ENCODE data around the gene RPS21. TPM values are rescaled to one million over a fixed set of nuclear protein-coding genes. Genes with fewer than 3 reads are reported as not detected.

The RPS21 gene
- polyA plus RNA-seq, 1 experiment: 2,723 TPM

- no peak overlapping the region for H3K4me3 ChIP-seq (ENCODE audit: low read depth, low read length)
- POLR2A ChIA-PET: no interaction called here
- H3K27me3 ChIP-seq (ENCODE audit: control insufficient read depth, insufficient read depth, low read length): no peaks in the 10 kb centered on the region
- CTCF ChIA-PET: no interaction called here
- no peaks in the 10 kb centered on the region; the same call in 1 of the 2 replicates for H3K9me3 ChIP-seq (ENCODE audit: control insufficient read depth, insufficient read depth, low read length)
- DNase-seq (ENCODE audit: low read depth, low spot score): no peak
- no peak overlapping the region for H3K27ac ChIP-seq (ENCODE audit: low read depth, low read length)
- TF ChIP-seq CTCF (IDR thresholded peaks at IDR 0.05; ENCODE audit: low read depth, low read length): no peak
Measured at GRCh38 chr20:62390317-62391164, 3.6 kb downstream of the RPS21 start.

- H3K9me3 ChIP-seq (ENCODE audit: control insufficient read depth, insufficient read depth, low read length): no peaks in the 10 kb centered on the region; the same call in 1 of the 2 replicates
- no peak for DNase-seq (ENCODE audit: low read depth, low spot score)
- ChIA-PET CTCF (interaction anchor here (1.0 kb wide), 1 partner anchor 9 kb away, joined by 3 read pairs; no protein-coding TSS in a partner anchor), POLR2A (interaction anchor here (0.6 kb wide), 1 partner anchor 8 kb away, joined by 3 read pairs; no protein-coding TSS in a partner anchor)
- no peak for TF ChIP-seq CTCF (IDR thresholded peaks at IDR 0.05; ENCODE audit: low read depth, low read length)
- no peaks in the 10 kb centered on the region for H3K27me3 ChIP-seq (ENCODE audit: control insufficient read depth, insufficient read depth, low read length)
- no peak overlapping the region for H3K4me3 ChIP-seq (ENCODE audit: low read depth, low read length)
- H3K27ac ChIP-seq (ENCODE audit: low read depth, low read length): no peak overlapping the region
Measured at GRCh38 chr20:62391165-62392076, 4.5 kb downstream of the RPS21 start.

GRCh38 chr20:62392077-62392418 is 5.1 kb downstream of the RPS21 start:
- ChIA-PET CTCF (interaction anchor here (1.0 kb wide), 1 partner anchor 9 kb away, joined by 3 read pairs; no protein-coding TSS in a partner anchor), POLR2A (no interaction called here)
- TF ChIP-seq CTCF (IDR thresholded peaks at IDR 0.05; ENCODE audit: low read depth, low read length): no peak
- Histone ChIP-seq H3K27me3 (ENCODE audit: control insufficient read depth, insufficient read depth, low read length) (no peaks in the 10 kb centered on the region), H3K4me3 (ENCODE audit: low read depth, low read length) (no peak overlapping the region), H3K27ac (ENCODE audit: low read depth, low read length) (no peak overlapping the region), H3K9me3 (ENCODE audit: control insufficient read depth, insufficient read depth, low read length) (no peaks in the 10 kb centered on the region; the same call in 1 of the 2 replicates)
- no peak for DNase-seq (ENCODE audit: low read depth, low spot score)

- CTCF ChIA-PET: interaction anchor here (1.0 kb wide), 1 partner anchor 10 kb away, joined by 3 read pairs; no protein-coding TSS in a partner anchor
Measured at GRCh38 chr20:62392621-62393334, 5.9 kb downstream of the RPS21 start.

More at GRCh38 chr20:62392621-62393334, 5.9 kb downstream of the RPS21 start:
- Histone ChIP-seq H3K27ac (ENCODE audit: low read depth, low read length) (no peak overlapping the region), H3K4me3 (ENCODE audit: low read depth, low read length) (no peak overlapping the region), H3K27me3 (ENCODE audit: control insufficient read depth, insufficient read depth, low read length) (no peaks in the 10 kb centered on the region), H3K9me3 (ENCODE audit: control insufficient read depth, insufficient read depth, low read length) (no peaks in the 10 kb centered on the region; the same call in 1 of the 2 replicates)
- DNase-seq (ENCODE audit: low read depth, low spot score): no peak
- POLR2A ChIA-PET: no interaction called here
- TF ChIP-seq CTCF (IDR thresholded peaks at IDR 0.05; ENCODE audit: low read depth, low read length): no peak
